RWPE1 (cell line): ENCODE results near the gene GALNT6.

ENCODE experiments used
- CTCF ChIA-PET: fragments of 350-600 bp; sonication (Branson Sonifier 250); formaldehyde crosslinking; extraction: SDS; loops from one replicate; lab custom pipeline; 2021; lab: Yijun Ruan, JAX
- POLR2A ChIA-PET: fragments of 400-600 bp; formaldehyde crosslinking; extraction: SDS; loops from one replicate; lab custom pipeline; 2020; ENCODE audit warnings: antibody characterized with exemption; ENCODE audit not compliant: low non-redundant PET; lab: Yijun Ruan, JAX
- DNase-seq: peaks from one replicate; pipeline ENCODE4 v3.0.0; 2012; ENCODE audit warnings: low spot score
- H3K27ac ChIP-seq: fragments of 450-650 bp; 2 replicates; pipeline ENCODE4 v1.5.1; 2017
- CTCF ChIP-seq: fragments of 450-650 bp; conservative IDR thresholded peaks from 2 replicates; pipeline ENCODE4 v1.5.1; 2017; ENCODE audit warnings: low read depth, mild to moderate bottlenecking

The GALNT6 gene

GRCh38 chr12:51395283-51396230, 4.4 kb upstream of the GALNT6 start:
- ChIA-PET CTCF (interaction anchor here (1.0 kb wide), 1 partner anchor 11 kb away, joined by 3 read pairs; no protein-coding TSS in a partner anchor), POLR2A (no interaction called here)
- TF ChIP-seq CTCF = no peak
- no peak overlapping the region for H3K27ac ChIP-seq
- no peak for DNase-seq

GRCh38 chr12:51393676-51394545, 2.7 kb upstream of the GALNT6 start:
- CTCF ChIA-PET = interaction anchor here (0.5 to 1.0 kb wide), 4 partner anchors 12 to 559 kb away, joined by 3 read pairs; partner anchors contain the start of gene DAZAP2
- POLR2A ChIA-PET = no interaction called here
- peak; percentile 79 for DNase-seq
- no peak for TF ChIP-seq CTCF
- H3K27ac ChIP-seq = peak overlapping the region; percentile 82

- POLR2A ChIA-PET = no interaction called here
- no peak overlapping the region for H3K27ac ChIP-seq
- CTCF ChIA-PET = no interaction called here
- no peak for DNase-seq
- no peak for TF ChIP-seq CTCF
These were observed 1.5 kb upstream of the GALNT6 start for GRCh38 chr12:51392556-51393237.

- TF ChIP-seq CTCF = no peak
- DNase-seq = no peak
- peak overlapping the region; percentile 36 for H3K27ac ChIP-seq
- ChIA-PET POLR2A (no interaction called here), CTCF (no interaction called here)
These were observed 319 bp downstream of the GALNT6 start for GRCh38 chr12:51390891-51391282.

GRCh38 chr12:51390457-51390856, 749 bp downstream of the GALNT6 start:
- DNase-seq = no peak
- TF ChIP-seq CTCF = no peak
- peak overlapping the region; percentile 36 for H3K27ac ChIP-seq
- ChIA-PET POLR2A (no interaction called here), CTCF (interaction anchor here (0.6 kb wide), 1 partner anchor 124 kb away, joined by 6 read pairs; no protein-coding TSS in a partner anchor)
